Embryonic facial prominence (tissue), 1 donor: ENCODE results near the gene LCP1.
"Not testable (repeated sequence)": the region's sequence is repeated elsewhere in the genome, so short reads cannot be mapped to it uniquely, and the experiment has no call there.

Source experiments
- DNase-seq: peaks from one replicate; pipeline ENCODE4 v3.0.0-alpha.2; 2016; ENCODE audit errors: extremely low spot score

The LCP1 gene

DNA sequence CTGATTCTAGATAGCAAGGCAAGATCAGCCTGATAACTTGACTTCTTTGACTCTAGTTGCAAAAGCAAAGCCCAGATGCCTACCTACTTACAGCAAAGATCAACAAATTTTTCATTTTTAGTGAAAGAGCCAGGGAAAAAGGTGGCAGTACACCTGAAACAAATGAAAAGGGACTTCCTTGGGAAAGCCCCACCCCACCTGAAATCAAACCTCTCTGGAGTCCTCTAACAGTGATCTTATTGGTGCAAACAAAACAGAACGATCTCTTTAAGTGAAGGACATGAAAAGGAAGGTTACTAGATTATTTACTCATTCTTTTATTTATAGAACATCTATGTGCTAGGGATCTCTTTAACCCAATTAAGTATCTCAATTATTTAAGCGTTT lies 507 bp upstream of the LCP1 start:
- DNase-seq, result no peak

DNA sequence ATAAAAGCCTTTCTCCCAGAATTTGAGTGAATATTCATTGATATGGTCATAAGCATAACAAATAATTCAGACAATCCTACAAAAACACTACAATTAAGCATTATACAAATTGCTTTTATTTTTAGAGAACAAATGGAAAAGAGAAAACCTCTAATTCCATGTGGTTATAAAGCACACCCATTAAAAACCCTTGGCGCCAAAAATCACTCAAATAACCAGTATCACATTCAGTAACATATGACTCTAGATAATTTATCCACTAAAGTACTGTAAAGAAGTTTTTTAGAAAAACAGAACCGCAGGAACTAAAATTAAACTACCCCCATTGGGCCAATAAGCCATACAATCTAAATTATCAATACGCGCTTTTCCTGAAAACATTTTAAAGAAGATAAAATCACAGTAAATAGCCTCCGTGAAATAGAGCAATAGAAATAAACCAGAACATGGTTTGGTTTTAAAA lies 569 bp downstream of the LCP1 start:
- DNase-seq, result no peak

DNA sequence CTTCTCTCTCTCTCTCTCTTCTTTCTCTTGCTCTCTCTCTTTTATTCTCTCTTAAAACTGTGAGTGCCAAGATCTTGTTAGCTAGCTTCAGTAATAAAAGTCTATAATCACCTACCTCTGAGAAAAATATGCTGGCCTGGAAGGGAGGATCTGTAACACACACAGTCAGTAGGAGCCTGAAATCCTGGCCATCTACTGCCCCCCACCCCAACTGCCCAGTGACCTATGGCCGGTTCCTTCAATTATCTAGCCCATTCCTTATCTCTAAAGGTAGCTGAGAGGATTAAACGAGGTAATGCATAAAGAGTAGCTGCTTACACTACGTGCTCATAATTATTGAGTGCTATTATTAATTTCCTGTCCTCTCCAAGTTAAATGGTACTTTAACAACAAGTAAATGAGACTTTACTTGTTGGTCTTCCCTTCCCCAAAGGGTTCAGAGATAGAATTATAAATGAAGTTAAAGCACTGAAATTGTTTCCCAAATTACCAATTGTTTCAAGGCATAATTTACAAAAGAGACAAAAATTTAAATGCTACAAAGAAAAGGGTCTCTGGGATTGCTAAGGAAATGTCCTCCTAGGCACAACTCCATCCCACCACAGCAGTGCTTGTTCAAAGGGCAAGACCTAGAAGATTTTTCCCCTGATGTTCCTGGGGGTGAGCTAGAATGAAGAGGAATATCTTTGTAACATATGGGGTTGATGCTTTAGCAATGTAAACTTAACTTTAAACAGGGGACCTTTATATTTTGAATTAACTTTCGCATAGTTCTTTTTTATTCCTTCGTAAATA lies 1.8 kb downstream of the LCP1 start:
- DNase-seq, result no peak

- DNase-seq, result no peak
Observed at GRCh38 chr13:46179491-46179908, 2.5 kb downstream of the LCP1 start.

GRCh38 chr13:46178821-46179220 lies 3.2 kb downstream of the LCP1 start:
- no peak for DNase-seq

DNA sequence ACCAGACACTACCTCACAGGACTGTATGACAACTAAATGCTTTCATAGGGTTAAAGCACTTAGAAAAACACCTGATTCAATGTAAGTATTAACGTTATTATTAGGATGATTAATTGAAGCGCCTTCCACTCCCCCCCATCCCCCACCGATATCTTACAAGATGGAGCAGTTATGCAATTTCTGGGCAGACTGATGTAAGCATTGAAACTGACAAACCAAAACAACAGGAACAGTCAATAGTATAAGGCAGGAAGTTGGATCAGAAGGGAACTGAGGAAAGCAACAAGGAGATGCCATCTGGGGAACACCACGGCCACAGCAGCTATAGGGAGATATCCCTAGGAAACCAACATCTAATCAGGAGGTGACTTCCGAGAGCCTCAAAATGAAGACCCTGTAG lies 3.8 kb downstream of the LCP1 start:
- no peak for DNase-seq

DNA sequence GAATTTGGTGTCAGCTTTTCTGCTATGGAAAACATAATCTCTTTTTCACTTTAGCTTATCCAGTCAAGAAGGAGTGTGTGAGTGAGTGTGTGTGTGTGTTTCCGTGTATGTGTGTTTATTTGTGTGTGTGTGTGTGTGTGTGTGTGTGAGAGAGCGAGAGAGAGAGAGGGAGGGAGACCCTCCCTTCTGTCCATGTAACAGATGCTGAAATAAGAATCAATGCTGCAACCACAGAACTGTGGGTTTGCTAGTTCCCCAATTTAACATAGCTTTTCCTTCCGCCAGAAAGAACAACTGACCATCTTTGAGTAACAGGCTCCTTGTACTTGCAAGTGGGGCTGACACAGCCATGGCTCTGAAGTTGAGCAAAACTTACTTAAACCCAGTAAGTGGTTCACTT lies 5.2 kb downstream of the LCP1 start:
- DNase-seq, result no peak

DNA sequence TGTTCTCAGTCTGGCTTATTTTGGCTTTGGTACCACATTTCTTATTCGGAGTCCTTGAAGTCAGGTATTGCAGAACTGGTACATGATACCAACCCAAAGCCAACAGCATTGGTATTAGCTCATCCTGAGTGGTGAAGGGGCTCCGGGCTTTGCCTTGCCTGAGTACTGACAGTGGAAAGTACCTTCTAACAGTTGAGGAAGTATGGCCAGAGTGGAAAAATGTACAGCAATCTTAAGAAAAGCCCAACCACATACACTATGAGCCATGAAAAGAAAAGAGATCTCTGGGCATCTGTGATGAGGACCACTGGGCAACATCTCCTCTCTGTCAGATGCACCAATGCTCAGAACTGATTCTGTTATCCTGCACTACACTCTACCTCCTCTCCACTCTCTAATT lies 8.3 kb downstream of the LCP1 start:
- no peak for DNase-seq

DNA sequence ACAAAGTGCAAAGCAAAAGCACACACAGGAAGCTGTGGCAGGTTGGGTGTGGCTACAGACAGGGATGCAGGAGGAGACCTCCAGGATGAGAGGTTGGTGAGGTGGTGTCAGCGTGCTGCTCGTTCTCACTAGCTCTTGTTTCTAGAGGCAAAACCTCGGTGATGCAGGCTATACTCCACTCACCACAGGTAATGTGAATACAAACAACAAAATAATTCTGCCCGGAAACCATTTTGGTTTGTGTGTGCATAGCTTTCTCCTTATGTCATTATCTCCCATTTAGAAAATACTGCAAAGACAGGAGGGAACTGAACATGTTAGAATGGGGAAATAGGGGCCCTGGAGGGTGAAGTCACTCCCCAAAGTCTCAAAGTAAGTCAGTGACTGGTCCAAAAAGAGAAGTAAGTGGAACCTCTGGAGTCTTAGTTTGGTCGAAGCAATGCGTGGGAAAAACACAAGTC lies 9.4 kb downstream of the LCP1 start:
- no peak for DNase-seq

DNA sequence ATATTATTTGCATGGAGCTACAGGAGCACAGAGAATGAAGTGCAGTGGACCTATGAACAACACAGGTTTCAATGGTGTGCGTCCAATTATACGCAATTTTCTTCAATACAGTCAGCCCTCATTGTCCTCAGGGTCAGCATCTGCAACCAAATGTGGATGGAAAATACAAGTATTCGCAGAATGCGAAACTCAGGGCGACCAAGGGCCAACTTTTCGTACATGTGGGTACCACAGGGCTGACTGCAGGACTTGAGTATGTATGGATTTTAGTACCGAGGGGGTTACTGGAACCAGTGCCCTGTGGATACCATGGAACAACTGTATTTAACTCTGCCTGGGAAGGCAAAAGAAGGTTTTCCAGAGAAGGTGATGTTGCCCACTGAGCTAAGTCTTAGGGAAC lies 10.2 kb downstream of the LCP1 start:
- DNase-seq, result no peak

GRCh38 chr13:46171217-46171616 lies 10.8 kb downstream of the LCP1 start:
- DNase-seq, result no peak

GRCh38 chr13:46170687-46171086 lies 11.3 kb downstream of the LCP1 start:
- no peak for DNase-seq

- no peak for DNase-seq
Observed at GRCh38 chr13:46170268-46170667, 11.7 kb downstream of the LCP1 start.

- DNase-seq, result no peak
Observed at GRCh38 chr13:46169758-46170157, 12.2 kb downstream of the LCP1 start.

GRCh38 chr13:46168783-46169182 lies 13.2 kb downstream of the LCP1 start:
- no peak for DNase-seq

- no peak for DNase-seq
Observed at GRCh38 chr13:46168341-46168740, 13.6 kb downstream of the LCP1 start.

DNA sequence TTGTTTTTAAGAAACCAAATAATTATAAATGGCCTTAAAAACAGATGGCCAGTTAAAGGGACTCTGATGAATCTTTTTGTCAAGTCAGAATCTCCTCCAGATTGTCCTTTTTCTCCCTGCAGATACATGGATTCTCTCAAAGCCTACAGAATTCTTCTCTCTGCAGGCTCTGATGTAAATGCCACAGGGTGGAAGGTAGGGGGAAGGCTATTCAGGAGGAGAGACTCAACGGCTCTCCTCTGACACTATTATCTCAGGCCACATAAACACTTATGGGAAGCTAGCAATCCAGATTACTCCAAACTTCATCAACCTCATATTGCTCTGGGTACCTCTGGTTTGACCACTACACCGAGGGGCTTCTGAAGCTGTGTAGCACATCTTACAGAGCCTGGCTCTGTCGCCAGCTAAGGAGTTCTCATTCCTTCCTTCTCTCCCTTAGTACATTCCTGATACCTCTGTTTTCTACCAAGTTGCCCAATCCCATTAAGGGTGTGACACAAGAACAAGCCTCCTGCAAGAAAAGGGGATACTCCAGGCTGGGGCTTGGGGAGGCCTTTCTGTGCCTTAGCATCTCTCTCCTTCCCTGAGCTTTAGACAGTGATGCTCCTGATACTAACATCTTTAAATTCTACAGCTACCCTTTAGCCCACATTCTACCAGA lies 14.9 kb downstream of the LCP1 start:
- DNase-seq, result no peak

- no peak for DNase-seq
Observed at GRCh38 chr13:46166224-46166584, 15.8 kb downstream of the LCP1 start.

GRCh38 chr13:46165485-46166223 lies 16.3 kb downstream of the LCP1 start:
- no peak for DNase-seq

GRCh38 chr13:46164661-46165060 lies 17.3 kb downstream of the LCP1 start:
- no peak for DNase-seq

DNA sequence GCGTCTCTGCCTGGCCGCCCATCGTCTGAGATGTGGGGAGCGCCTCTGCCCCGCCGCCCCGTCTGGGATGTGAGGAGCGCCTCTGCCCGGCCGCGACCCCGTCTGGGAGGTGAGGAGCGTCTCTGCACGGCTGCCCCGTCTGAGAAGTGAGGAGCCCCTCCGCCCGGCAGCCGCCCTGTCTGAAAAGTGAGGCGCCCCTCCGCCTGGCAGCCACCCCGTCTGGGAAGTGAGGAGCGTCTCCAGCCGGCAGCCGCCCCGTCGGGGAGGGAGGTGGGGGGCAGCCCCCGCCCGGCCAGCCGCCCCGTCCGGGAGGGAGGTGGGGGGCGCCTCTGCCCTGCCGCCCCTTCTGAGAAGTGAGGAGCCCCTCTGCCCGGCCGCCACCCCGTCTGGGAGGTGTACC lies 19.2 kb downstream of the LCP1 start:
- DNase-seq, result not testable (repeated sequence)

DNA sequence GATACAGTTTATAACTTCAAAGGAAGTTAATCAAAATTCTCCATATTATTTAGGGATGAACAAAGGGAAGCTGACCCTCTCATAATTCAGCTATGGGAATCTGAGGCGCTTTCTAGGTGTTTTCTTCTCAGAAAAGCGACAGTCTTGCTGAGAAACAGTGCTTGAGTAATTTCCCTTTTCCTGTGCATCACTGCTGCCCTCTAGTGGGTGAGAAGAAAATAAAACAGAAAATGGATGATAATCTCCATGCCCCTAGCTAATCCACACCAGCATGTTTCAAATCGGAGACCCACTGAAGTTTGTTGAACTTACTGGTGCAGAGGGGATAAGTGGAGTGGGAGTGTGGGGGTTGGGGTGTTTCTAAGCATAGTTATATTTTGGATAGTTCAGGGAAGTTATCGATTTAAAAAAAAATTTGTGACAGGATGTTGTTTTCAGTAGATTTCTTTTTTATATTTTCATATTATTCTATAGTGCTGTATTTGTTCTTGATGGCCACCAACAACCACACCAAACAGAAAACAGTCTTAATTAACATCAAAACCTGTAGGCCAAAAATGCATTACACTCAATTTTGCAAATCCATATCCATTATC lies 21.4 kb downstream of the LCP1 start:
- DNase-seq, result peak; percentile 27
